ENCODE results near the gene HPSE. TPM values are rescaled to one million over a fixed set of nuclear protein-coding genes. Genes with fewer than 3 reads are reported as not detected.
A peak's percentile ranks its signal among the peaks of the same experiment; 100 is the strongest.

The HPSE gene
- total and polyA plus RNA-seq, 2 of the 13 experiments (the other 11 are each of a cell fraction or from before 2014, with no cell fraction given) = not detected

GRCh38 chr4:83362492-83363329, 28.1 kb upstream of the HPSE start (continued):
- TF ChIP-seq CBX5 (CRISPR knock-in tag; IDR thresholded peaks at IDR 0.05; ENCODE audit: borderline replicate concordance) (0 out of 2 replicates have a peak, but pooled peaks have one; percentile 13), TBX3 (IDR thresholded peaks at IDR 0.05; ENCODE audit: borderline replicate concordance) (0 out of 2 replicates have a peak, but pooled peaks have one; percentile 46), SKI (IDR thresholded peaks at IDR 0.05; ENCODE audit: partially characterized antibody) (peak; percentile 38), U2AF1 (optimal IDR thresholded peaks at IDR 0.05; ENCODE audit: low read depth, low read length) (no peak), ZNF672 (CRISPR knock-in tag; IDR thresholded peaks at IDR 0.05) (no peak), TCF7L2 (IDR thresholded peaks at IDR 0.05; ENCODE audit: low read depth, low read length) (peak; percentile 32; the same call in 1 of the 2 replicates), ONECUT2 (CRISPR knock-in tag; IDR thresholded peaks at IDR 0.05) (0 out of 2 replicates have a peak, but pooled peaks have one; percentile 29), TFE3 (CRISPR knock-in tag; IDR thresholded peaks at IDR 0.05) (peak; percentile 71), HDAC1 (CRISPR knock-in tag; IDR thresholded peaks at IDR 0.05) (0 out of 2 replicates have a peak, but pooled peaks have one; percentile 15), MXD3 (CRISPR knock-in tag; IDR thresholded peaks at IDR 0.05) (no peak), ZNF710 (CRISPR knock-in tag; IDR thresholded peaks at IDR 0.05; ENCODE audit: borderline replicate concordance) (0 out of 2 replicates have a peak, but pooled peaks have one; percentile 53), SOX13 (IDR thresholded peaks at IDR 0.05) (peak; percentile 79), SOX13 (CRISPR knock-in tag; conservative IDR thresholded peaks at IDR 0.05 in 1 of 2, IDR thresholded peaks at IDR 0.05 in 1 of 2) (peak in 1 of 2 experiments; percentile 87; a peak in 2 of 4 replicates), CENPBD1 (CRISPR knock-in tag; IDR thresholded peaks at IDR 0.05; ENCODE audit: borderline replicate concordance, low read depth) (no peak), TFDP1 (CRISPR knock-in tag; IDR thresholded peaks at IDR 0.05; ENCODE audit: borderline replicate concordance) (no peak), ISL2 (CRISPR knock-in tag; IDR thresholded peaks at IDR 0.05) (peak; percentile 50; the same call in 1 of the 2 replicates), CBFB (CRISPR knock-in tag; IDR thresholded peaks at IDR 0.05) (0 out of 2 replicates have a peak, but pooled peaks have one; percentile 65), SOX6 (IDR thresholded peaks at IDR 0.05) (no peak), SOX6 (CRISPR knock-in tag; IDR thresholded peaks at IDR 0.05) (peak; percentile 86), ELF3 (CRISPR knock-in tag; IDR thresholded peaks at IDR 0.05) (peak; percentile 23; the same call in 1 of the 2 replicates), ZMYM2 (CRISPR knock-in tag; IDR thresholded peaks at IDR 0.05) (peak; percentile 64; the same call in 1 of the 2 replicates), FOXP4 (CRISPR knock-in tag; IDR thresholded peaks at IDR 0.05) (peak; percentile 35; the same call in 1 of the 2 replicates)

Data from HepG2 (cell line).